HEK293T (cell line): ENCODE measurements around the gene SLC17A7.

Experiments used
- ARNT ChIP-seq: fragments of 450-650 bp; IDR thresholded peaks from 2 replicates; pipeline ENCODE4 v1.6.1; 2017; ENCODE audit warnings: mild to moderate bottlenecking
- BHLHE40 ChIP-seq: fragments of 450-650 bp; IDR thresholded peaks from 2 replicates; pipeline ENCODE4 v1.6.1; 2016; ENCODE audit warnings: mild to moderate bottlenecking, moderate library complexity, borderline replicate concordance
- FOXK2 ChIP-seq: fragments of 450-650 bp; IDR thresholded peaks from 2 replicates; pipeline ENCODE4 v1.6.1; 2016; ENCODE audit warnings: mild to moderate bottlenecking
- NFRKB ChIP-seq: fragments of 450-650 bp; IDR thresholded peaks from 2 replicates; pipeline ENCODE4 v1.6.1; 2016; ENCODE audit warnings: mild to moderate bottlenecking, moderate library complexity
- SP1 ChIP-seq: fragments of 450-650 bp; IDR thresholded peaks from 2 replicates; pipeline ENCODE4 v1.6.1; 2017

GRCh38 chr19:49434907-49435583, 6.3 kb downstream of the SLC17A7 start:
- TF ChIP-seq SP1 (no peak), ARNT (no peak), BHLHE40 (no peak), FOXK2 (no peak), NFRKB (no peak)
